GM13976 (cell line): Measurements from ENCODE around the gene ZNF592.
"Not testable (repeated sequence)": the region's sequence is repeated elsewhere in the genome, so short reads cannot be mapped to it uniquely, and the experiment has no call there.

Source experiments
- DNase-seq: peaks from one replicate; pipeline ENCODE4 v3.0.0; 2012; ENCODE audit warnings: low spot score
- CTCF ChIP-seq: IDR thresholded peaks from 2 replicates; pipeline ENCODE4 v1.5.1; 2012; ENCODE audit warnings: borderline replicate concordance, mild to moderate bottlenecking; ENCODE audit not compliant: insufficient read depth; ENCODE audit errors: extremely low read depth, missing control alignments, control extremely low read depth
- in situ Hi-C: fragments of 300-500 bp; cut with MboI; formaldehyde crosslinking; loops from one replicate; pipeline ENCODE4 v1.12.0; 2022; ENCODE audit warnings: low sequenced_read_pairs, mixed read lengths, inconsistent platforms; ENCODE audit not compliant: unreplicated experiment

Gene ZNF592

GRCh38 chr15:84741121-84741520 is 7.3 kb upstream of the ZNF592 start:
- in situ Hi-C loops: no loop called here
- no peak for TF ChIP-seq CTCF
- DNase-seq: no peak

DNA sequence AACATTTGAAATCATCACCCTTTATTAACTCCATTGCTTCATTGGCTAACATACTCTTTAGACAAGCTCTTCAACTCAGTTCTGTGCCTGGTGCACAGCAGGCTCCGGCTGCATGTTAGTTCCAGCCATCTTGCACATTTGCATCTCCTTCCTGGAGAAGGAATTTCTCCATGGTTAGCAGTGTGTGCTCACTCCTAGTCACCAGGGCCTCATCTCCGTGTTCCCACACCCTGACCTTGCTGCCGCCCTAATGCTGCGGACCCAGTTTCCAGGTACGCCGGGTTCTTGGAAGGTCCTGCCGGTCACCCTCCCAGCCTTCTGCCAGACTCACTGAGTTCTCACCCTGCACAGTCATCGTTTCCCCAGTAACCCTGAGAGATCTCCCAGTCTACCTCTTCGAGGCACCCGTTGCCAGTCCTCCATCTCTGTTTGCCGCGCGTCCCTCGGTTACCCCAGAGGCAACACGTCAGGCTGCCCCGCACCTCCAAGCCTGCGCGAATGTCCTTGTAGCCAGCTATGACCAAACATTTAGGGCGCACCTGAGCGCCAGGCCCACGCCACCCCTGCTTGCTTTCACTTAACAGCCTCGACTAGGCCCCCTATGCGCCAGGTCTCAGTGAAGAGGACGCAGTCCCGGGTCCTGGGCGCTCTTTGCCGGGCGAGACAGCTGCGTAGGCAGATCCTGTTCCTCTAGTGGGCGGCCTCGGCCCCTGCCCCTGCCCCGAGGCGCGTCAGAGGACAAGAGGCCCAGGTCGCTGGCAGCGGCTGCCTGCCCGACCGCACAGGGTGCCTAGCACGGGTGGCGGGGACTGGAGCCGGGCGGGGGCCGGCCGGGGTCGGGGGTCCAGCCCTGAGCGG is 747 bp upstream of the ZNF592 start:
- in situ Hi-C loops: no loop called here
- peak; percentile 73 for DNase-seq

DNA sequence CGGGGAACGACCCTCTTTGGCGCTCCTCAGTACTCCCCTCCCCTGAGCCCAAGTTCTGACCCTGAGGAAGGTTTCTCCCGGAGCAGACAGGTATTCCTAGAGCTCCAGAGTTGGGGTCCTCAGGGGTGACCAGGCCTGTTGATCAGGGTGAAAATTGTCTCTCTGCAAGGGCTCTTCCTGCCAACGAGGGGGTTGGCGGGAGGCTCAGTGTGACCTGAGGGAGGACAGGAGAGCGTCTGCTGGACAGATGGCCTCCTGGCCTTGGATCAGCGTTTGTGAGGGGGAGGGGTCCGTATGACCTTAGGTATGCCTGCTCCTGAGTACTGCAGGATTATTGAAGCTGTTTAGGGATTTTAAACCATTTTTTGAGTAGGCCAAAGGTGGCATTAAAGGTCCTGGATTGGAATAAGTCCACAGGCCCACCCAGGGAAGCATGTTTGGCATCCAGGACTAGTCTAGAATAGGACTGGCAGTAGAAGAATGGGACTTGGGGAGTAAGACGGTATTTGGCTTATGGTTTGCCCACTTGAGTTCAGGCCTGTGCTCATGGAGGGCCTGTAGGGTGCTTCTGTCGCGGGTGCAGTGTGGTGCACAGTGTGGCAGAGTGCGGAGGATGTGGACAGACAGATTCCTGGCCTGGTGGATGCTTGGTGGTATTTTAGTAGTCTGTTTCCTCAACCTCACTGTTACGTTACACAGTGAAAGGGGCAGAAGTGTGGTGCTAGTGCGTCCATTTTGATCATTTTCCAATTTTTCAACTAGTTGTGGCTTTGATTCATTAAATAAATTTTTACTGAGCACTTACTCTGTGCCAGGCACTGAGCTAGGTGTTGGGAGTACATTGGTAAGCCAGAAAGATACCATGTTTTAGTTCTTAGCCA is 959 bp downstream of the ZNF592 start:
- TF ChIP-seq CTCF: no peak
- in situ Hi-C loops: no loop called here
- no peak for DNase-seq

More for the DNA sequence above, 747 bp upstream of the ZNF592 start:
- TF ChIP-seq CTCF: no peak

DNA sequence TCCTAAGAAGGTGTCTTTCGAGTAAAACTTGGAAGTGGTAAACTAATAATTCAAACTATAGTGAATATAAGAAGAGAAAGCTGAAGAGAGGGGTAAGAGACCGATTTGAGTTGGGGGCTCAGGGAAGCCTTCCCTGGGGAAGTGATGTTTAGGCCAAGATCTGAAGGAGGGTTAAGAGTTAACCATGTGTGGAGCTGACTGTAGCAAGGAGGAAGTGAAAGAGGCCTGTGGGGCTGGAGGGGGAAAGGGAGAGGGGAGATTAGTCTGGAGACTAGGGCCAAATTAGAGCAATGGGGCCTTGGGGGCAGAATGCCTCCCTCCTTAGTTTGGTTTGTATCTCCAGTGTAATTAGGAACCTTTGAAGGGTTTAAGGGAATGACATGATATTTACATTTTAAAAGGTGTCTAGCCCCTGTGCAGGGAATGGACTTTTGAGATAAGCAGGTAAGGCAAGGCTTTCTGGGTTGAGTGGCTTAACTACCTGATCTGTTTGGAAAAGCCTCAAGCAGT is 2.2 kb downstream of the ZNF592 start:
- in situ Hi-C loops: no loop called here
- no peak for TF ChIP-seq CTCF
- DNase-seq: peak; percentile 50

- in situ Hi-C loops, DNase-seq: not testable (repeated sequence)
Measured at GRCh38 chr15:84751721-84752120, 3.3 kb downstream of the ZNF592 start.

- in situ Hi-C loops: no loop called here
- no peak for TF ChIP-seq CTCF
- no peak for DNase-seq
Measured at GRCh38 chr15:84752195-84752594, 3.8 kb downstream of the ZNF592 start.
